ENCODE data around the gene LIMK2.

LIMK2 gene

DNA sequence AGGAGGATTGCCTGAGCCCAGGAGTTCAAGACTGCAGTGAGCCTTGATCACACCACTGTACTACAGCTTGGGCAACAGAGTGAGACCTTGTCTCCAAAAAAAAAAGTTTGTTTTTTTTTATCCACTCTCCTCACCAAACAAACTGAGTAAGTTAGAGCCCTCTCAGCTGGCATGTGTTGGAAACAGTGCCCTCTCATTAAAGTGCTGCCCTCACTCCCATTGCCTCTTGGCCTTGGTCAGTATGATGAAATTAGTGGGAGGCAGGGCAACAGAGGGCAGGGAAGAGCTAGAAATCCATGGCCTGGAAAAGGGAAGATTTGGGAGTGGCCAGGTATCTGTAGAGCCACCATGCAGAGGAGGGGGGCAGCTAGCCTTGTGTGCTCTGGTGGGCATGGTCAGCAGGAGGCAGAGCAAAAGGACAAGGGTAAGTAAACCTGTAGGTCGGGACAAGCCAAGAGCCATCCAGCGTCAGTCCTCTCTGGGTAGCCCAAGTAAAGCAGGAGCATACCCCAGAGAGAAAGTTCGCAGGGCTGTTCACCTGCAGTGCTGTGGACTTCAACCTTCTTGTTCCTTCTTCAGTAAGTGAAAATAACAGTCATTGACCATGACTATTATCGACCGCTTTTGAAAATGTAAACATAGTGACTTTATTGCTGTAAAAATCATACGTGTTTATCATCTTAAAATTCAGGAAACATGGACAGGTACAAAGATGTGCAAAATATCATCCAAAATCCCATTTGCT is 52.0 kb downstream of the LIMK2 start:
- peak in 1 of 10 donors; percentile 33 for DNase-seq
- intact Hi-C loops (cut with DNase I): no loop called here

- peak in 1 of 10 donors; percentile 9 for DNase-seq
- intact Hi-C loops (cut with DNase I): no loop called here
Observed at GRCh38 chr22:31268281-31268680, 56.2 kb downstream of the LIMK2 start.

DNA sequence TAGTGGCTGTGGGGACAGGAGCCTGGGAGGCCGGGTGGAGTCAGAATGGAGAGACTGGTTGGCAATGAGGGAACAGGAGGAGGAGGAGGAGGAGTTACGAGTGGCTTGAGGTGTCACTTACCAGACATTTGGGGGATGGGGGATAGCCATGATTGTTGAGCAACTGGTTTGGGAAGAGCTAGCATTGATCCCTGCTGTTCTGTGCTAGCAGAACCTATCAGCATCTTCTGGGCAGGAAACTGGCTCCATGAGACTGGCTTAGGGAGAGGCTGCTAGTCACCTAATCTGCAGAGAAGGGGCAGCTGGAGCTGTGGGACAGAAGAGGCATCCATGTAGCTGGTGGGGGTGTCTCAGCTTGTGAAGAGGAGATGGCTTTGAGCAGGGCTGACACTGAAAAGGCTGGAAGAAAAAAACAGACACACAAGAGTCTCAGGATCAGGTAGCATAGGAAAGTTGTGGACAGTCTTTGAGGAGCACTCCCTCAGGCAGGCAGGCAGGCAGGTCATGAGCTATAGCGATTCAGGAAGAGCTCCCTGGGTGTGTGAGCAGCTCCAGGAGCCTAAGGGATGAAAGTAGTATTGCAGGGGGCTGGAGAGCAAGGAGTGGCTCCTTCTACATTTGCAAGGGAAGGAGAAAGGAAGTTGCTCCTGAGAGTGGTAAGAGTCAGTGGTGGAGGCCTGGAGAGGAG is 57.9 kb downstream of the LIMK2 start:
- intact Hi-C loops (cut with DNase I): loop anchor here (5.0 kb wide), 2 partner anchors 58 to 163 kb away; partner anchors contain the start of genes LIMK2 and SELENOM
- no peak for DNase-seq

- DNase-seq: no peak
Observed at GRCh38 chr22:31271026-31271425, 58.9 kb downstream of the LIMK2 start.

GRCh38 chr22:31271485-31271884 is 59.4 kb downstream of the LIMK2 start:
- no peak for DNase-seq
- intact Hi-C loops (cut with DNase I): loop anchor here (5.0 kb wide), 2 partner anchors 59 to 164 kb away; partner anchors contain the start of genes LIMK2 and SELENOM

More at GRCh38 chr22:31271026-31271425, 58.9 kb downstream of the LIMK2 start:
- intact Hi-C loops (cut with DNase I): loop anchor here (5.0 kb wide), 2 partner anchors 59 to 164 kb away; partner anchors contain the start of genes LIMK2 and SELENOM

- intact Hi-C loops (cut with DNase I): loop anchor here (5.0 kb wide), 2 partner anchors 60 to 165 kb away; partner anchors contain the start of genes LIMK2 and SELENOM
- DNase-seq: peak in 4 of 10 donors; percentile 54 to 72 (median 66)
Observed at GRCh38 chr22:31272522-31273446, 60.7 kb downstream of the LIMK2 start.

- DNase-seq: no peak
- intact Hi-C loops (cut with DNase I): loop anchor here (5.0 kb wide), 2 partner anchors 62 to 167 kb away; partner anchors contain the start of genes LIMK2 and SELENOM
Observed at GRCh38 chr22:31274017-31274416, 61.9 kb downstream of the LIMK2 start.

GRCh38 chr22:31275018-31275417 is 62.9 kb downstream of the LIMK2 start:
- DNase-seq: no peak
- intact Hi-C loops (cut with DNase I): no loop called here

- intact Hi-C loops (cut with DNase I): no loop called here
- no peak for DNase-seq
Observed at GRCh38 chr22:31275576-31275975, 63.5 kb downstream of the LIMK2 start.

DNA sequence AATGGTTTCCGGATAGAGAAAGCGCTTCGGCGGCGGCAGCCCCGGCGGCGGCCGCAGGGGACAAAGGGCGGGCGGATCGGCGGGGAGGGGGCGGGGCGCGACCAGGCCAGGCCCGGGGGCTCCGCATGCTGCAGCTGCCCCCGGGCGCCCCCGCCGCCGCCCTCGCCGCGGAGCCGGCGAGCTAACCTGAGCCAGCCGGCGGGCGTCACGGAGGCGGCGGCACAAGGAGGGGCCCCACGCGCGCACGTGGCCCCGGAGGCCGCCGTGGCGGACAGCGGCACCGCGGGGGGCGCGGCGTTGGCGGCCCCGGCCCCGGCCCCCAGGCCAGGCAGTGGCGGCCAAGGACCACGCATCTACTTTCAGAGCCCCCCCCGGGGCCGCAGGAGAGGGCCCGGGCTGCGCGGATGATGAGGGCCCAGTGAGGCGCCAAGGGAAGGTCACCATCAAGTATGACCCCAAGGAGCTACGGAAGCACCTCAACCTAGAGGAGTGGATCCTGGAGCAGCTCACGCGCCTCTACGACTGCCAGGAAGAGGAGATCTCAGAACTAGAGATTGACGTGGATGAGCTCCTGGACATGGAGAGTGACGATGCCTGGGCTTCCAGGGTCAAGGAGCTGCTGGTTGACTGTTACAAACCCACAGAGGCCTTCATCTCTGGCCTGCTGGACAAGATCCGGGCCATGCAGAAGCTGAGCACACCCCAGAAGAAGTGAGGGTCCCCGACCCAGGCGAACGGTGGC is 64.5 kb downstream of the LIMK2 start:
- DNase-seq: no peak
- intact Hi-C loops (cut with DNase I): no loop called here

DNA sequence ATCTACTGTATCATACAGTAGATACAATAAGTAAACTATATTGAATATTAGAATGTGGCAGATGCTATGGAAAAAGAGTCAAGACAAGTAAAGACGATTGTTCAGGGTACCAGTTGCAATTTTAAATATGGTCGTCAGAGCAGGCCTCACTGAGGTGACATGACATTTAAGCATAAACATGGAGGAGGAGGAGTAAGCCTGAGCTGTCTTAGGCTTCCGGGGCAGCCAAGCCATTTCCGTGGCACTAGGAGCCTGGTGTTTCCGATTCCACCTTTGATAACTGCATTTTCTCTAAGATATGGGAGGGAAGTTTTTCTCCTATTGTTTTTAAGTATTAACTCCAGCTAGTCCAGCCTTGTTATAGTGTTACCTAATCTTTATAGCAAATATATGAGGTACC is 65.6 kb downstream of the LIMK2 start:
- intact Hi-C loops (cut with DNase I): no loop called here
- DNase-seq: no peak

DNA sequence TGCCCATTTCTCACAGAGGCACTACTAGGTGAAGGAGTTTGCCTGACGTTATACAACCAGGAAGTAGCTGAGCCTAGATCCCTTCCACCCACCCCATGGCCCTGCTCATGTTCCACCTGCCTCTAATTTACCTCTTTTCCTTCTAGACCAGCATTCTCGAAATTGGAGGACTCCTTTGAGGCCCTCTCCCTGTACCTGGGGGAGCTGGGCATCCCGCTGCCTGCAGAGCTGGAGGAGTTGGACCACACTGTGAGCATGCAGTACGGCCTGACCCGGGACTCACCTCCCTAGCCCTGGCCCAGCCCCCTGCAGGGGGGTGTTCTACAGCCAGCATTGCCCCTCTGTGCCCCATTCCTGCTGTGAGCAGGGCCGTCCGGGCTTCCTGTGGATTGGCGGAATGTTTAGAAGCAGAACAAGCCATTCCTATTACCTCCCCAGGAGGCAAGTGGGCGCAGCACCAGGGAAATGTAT is 66.1 kb downstream of the LIMK2 start:
- no peak for DNase-seq

DNA sequence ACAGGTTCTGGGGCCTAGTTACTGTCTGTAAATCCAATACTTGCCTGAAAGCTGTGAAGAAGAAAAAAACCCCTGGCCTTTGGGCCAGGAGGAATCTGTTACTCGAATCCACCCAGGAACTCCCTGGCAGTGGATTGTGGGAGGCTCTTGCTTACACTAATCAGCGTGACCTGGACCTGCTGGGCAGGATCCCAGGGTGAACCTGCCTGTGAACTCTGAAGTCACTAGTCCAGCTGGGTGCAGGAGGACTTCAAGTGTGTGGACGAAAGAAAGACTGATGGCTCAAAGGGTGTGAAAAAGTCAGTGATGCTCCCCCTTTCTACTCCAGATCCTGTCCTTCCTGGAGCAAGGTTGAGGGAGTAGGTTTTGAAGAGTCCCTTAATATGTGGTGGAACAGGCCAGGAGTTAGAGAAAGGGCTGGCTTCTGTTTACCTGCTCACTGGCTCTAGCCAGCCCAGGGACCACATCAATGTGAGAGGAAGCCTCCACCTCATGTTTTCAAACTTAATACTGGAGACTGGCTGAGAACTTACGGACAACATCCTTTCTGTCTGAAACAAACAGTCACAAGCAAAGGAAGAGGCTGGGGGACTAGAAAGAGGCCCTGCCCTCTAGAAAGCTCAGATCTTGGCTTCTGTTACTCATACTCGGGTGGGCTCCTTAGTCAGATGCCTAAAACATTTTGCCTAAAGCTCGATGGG is 66.7 kb downstream of the LIMK2 start:
- DNase-seq: no peak
- intact Hi-C loops (cut with DNase I): no loop called here

More for the DNA sequence above, 66.1 kb downstream of the LIMK2 start:
- intact Hi-C loops (cut with DNase I): no loop called here

DNA sequence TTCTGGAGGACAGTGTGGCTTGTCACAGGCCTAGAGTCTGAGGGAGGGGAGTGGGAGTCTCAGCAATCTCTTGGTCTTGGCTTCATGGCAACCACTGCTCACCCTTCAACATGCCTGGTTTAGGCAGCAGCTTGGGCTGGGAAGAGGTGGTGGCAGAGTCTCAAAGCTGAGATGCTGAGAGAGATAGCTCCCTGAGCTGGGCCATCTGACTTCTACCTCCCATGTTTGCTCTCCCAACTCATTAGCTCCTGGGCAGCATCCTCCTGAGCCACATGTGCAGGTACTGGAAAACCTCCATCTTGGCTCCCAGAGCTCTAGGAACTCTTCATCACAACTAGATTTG is 67.2 kb downstream of the LIMK2 start:
- intact Hi-C loops (cut with DNase I): no loop called here
- DNase-seq: no peak

DNA sequence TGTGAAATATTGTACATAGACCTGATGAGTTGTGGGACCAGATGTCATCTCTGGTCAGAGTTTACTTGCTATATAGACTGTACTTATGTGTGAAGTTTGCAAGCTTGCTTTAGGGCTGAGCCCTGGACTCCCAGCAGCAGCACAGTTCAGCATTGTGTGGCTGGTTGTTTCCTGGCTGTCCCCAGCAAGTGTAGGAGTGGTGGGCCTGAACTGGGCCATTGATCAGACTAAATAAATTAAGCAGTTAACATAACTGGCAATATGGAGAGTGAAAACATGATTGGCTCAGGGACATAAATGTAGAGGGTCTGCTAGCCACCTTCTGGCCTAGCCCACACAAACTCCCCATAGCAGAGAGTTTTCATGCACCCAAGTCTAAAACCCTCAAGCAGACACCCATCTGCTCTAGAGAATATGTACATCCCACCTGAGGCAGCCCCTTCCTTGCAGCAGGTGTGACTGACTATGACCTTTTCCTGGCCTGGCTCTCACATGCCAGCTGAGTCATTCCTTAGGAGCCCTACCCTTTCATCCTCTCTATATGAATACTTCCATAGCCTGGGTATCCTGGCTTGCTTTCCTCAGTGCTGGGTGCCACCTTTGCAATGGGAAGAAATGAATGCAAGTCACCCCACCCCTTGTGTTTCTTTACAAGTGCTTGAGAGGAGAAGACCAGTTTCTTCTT is 67.9 kb downstream of the LIMK2 start:
- DNase-seq: no peak
- intact Hi-C loops (cut with DNase I): no loop called here

GRCh38 chr22:31281733-31282132 is 69.6 kb downstream of the LIMK2 start:
- DNase-seq: no peak
- intact Hi-C loops (cut with DNase I): no loop called here

- DNase-seq: no peak
- intact Hi-C loops (cut with DNase I): no loop called here
Observed at GRCh38 chr22:31282748-31283468, 70.8 kb downstream of the LIMK2 start.
